ENCODE data around the gene LEF1.
"Not testable (repeated sequence)": the region's sequence is repeated elsewhere in the genome, so short reads cannot be mapped to it uniquely, and the experiment has no call there.

LEF1 gene

GRCh38 chr4:108029016-108029720 lies 139.6 kb downstream of the LEF1 start:
- no peak for DNase-seq

- DNase-seq: no peak
These were observed 143.9 kb downstream of the LEF1 start for GRCh38 chr4:108024878-108025165.

- peak; percentile 38 for DNase-seq
These were observed 144.5 kb downstream of the LEF1 start for GRCh38 chr4:108024085-108024877.

GRCh38 chr4:108018884-108019187 lies 149.9 kb downstream of the LEF1 start:
- no peak for DNase-seq

- DNase-seq: peak; percentile 89
These were observed 150.5 kb downstream of the LEF1 start for GRCh38 chr4:108018040-108018883.

- DNase-seq: no peak
These were observed 154.8 kb downstream of the LEF1 start for GRCh38 chr4:108013955-108014354.

- peak; percentile 73 for DNase-seq
These were observed 155.4 kb downstream of the LEF1 start for GRCh38 chr4:108013327-108013726.

GRCh38 chr4:108012382-108012781 lies 156.3 kb downstream of the LEF1 start:
- not testable (repeated sequence) for DNase-seq

GRCh38 chr4:108010167-108010566 lies 158.6 kb downstream of the LEF1 start:
- no peak for DNase-seq

- DNase-seq: no peak
These were observed 160.0 kb downstream of the LEF1 start for GRCh38 chr4:108008721-108009120.

GRCh38 chr4:108007984-108008383 lies 160.7 kb downstream of the LEF1 start:
- no peak for DNase-seq

GRCh38 chr4:108006361-108006760 lies 162.4 kb downstream of the LEF1 start:
- DNase-seq: no peak

GRCh38 chr4:108005807-108006206 lies 162.9 kb downstream of the LEF1 start:
- DNase-seq: no peak

- no peak for DNase-seq
These were observed 164.1 kb downstream of the LEF1 start for GRCh38 chr4:108004646-108005045.

GRCh38 chr4:108003982-108004515 lies 164.7 kb downstream of the LEF1 start:
- DNase-seq: no peak

GRCh38 chr4:108001540-108002135 lies 167.1 kb downstream of the LEF1 start:
- DNase-seq: peak; percentile 78

GRCh38 chr4:107999932-108000539 lies 168.7 kb downstream of the LEF1 start:
- peak; percentile 48 for DNase-seq

- peak; percentile 21 for DNase-seq
These were observed 170.9 kb downstream of the LEF1 start for GRCh38 chr4:107997794-107998193.

Data from hematopoietic multipotent progenitor cell treated with erythropoietin and hydrocortisone succinate and interleukin-3 and kit ligand, for 6 days (in vitro differentiated cells).